GM03348 (cell line): ENCODE results near the gene SCUBE1.
A peak's percentile ranks its signal among the peaks of the same experiment; 100 is the strongest.
"Not testable (repeated sequence)": the region's sequence is repeated elsewhere in the genome, so short reads cannot be mapped to it uniquely, and the experiment has no call there.

Experiments
- DNase-seq: peaks from one replicate; pipeline ENCODE4 v3.0.0; 2012; ENCODE audit warnings: low spot score

SCUBE1 gene

GRCh38 chr22:43356881-43357280 lies 13.7 kb upstream of the SCUBE1 start:
- no peak for DNase-seq

GRCh38 chr22:43355688-43356087 lies 12.5 kb upstream of the SCUBE1 start:
- not testable (repeated sequence) for DNase-seq

GRCh38 chr22:43351966-43352345 lies 8.8 kb upstream of the SCUBE1 start:
- no peak for DNase-seq

GRCh38 chr22:43349636-43350035 lies 6.5 kb upstream of the SCUBE1 start:
- no peak for DNase-seq

- DNase-seq = peak; percentile 61
Measured at GRCh38 chr22:43346521-43346929, 3.4 kb upstream of the SCUBE1 start.

- no peak for DNase-seq
Measured at GRCh38 chr22:43345761-43346301, 2.7 kb upstream of the SCUBE1 start.

GRCh38 chr22:43345356-43345755 lies 2.2 kb upstream of the SCUBE1 start:
- no peak for DNase-seq

- no peak for DNase-seq
Measured at GRCh38 chr22:43344520-43344787, 1.3 kb upstream of the SCUBE1 start.

- no peak for DNase-seq
Measured at GRCh38 chr22:43343670-43344519, 723 bp upstream of the SCUBE1 start.

GRCh38 chr22:43342347-43343261 lies 568 bp downstream of the SCUBE1 start:
- no peak for DNase-seq

- DNase-seq = no peak
Measured at GRCh38 chr22:43341565-43341964, 1.6 kb downstream of the SCUBE1 start.

GRCh38 chr22:43338766-43339345 lies 4.3 kb downstream of the SCUBE1 start:
- no peak for DNase-seq

- DNase-seq = no peak
Measured at GRCh38 chr22:43337946-43338345, 5.2 kb downstream of the SCUBE1 start.

- no peak for DNase-seq
Measured at GRCh38 chr22:43337385-43337784, 5.8 kb downstream of the SCUBE1 start.

GRCh38 chr22:43334378-43334777 lies 8.8 kb downstream of the SCUBE1 start:
- no peak for DNase-seq

- no peak for DNase-seq
Measured at GRCh38 chr22:43333978-43334377, 9.2 kb downstream of the SCUBE1 start.

- DNase-seq = no peak
Measured at GRCh38 chr22:43333156-43333555, 10.0 kb downstream of the SCUBE1 start.

- DNase-seq = no peak
Measured at GRCh38 chr22:43331698-43332097, 11.5 kb downstream of the SCUBE1 start.

- DNase-seq = no peak
Measured at GRCh38 chr22:43331069-43331451, 12.1 kb downstream of the SCUBE1 start.

GRCh38 chr22:43330178-43331068 lies 12.7 kb downstream of the SCUBE1 start:
- no peak for DNase-seq

GRCh38 chr22:43329061-43329460 lies 14.1 kb downstream of the SCUBE1 start:
- DNase-seq = no peak

GRCh38 chr22:43327157-43327438 lies 16.1 kb downstream of the SCUBE1 start:
- no peak for DNase-seq
